Measurements from ENCODE around the gene KIAA1328.

DNA sequence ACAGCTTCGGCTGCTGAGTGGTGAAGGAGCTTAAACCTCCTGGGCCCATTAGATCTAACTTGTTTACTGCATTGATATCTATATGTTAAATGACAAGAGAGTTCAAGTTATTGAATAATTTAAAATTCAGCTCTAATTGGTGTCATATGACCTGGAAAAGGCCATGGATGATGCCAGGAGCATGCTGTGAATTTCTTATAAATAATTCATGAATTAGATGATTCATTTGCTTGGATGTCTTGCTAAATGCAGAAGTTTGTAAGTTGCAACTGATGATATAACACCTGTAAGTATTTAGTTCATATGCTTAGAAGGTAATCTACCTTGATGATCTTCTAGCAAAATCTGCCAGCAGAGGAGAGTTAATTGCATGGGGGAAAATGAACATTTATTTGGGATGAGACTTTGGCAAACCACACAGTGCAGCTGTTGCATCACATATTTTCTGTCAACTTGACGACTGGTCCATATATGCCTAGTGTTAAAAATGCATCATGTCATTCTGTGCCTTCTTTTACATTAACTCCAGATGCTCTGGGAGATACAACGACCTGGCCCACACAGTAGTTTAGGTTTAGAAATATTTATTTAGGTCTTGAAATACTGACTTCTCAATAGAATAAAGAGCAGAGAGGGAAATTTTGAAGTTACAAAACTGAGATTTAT is 226.3 kb downstream of the KIAA1328 start:
- TF ChIP-seq, protein P1, sequence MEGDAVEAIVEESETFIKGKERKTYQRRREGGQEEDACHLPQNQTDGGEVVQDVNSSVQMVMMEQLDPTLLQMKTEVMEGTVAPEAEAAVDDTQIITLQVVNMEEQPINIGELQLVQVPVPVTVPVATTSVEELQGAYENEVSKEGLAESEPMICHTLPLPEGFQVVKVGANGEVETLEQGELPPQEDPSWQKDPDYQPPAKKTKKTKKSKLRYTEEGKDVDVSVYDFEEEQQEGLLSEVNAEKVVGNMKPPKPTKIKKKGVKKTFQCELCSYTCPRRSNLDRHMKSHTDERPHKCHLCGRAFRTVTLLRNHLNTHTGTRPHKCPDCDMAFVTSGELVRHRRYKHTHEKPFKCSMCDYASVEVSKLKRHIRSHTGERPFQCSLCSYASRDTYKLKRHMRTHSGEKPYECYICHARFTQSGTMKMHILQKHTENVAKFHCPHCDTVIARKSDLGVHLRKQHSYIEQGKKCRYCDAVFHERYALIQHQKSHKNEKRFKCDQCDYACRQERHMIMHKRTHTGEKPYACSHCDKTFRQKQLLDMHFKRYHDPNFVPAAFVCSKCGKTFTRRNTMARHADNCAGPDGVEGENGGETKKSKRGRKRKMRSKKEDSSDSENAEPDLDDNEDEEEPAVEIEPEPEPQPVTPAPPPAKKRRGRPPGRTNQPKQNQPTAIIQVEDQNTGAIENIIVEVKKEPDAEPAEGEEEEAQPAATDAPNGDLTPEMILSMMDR (IDR thresholded peaks at IDR 0.05) = no peak
- TF ChIP-seq POLR2A (IDR thresholded peaks at IDR 0.05) (no peak), POLR2AphosphoS5 (IDR thresholded peaks at IDR 0.05; ENCODE audit: insufficient read depth in 1 of 2, low read depth in 1 of 2) (no peak)

Data from vagina (tissue), 2 donors.